ENCODE data around the gene TMEM74B. TPM values are rescaled to one million over a fixed set of nuclear protein-coding genes. Genes with fewer than 3 reads are reported as not detected.

Gene TMEM74B
- total and polyA plus RNA-seq, 10 of the 15 experiments (the other 5 are each of a cell fraction or from before 2014, with no cell fraction given) = 0.07 TPM; not detected in 9

GRCh38 chr20:1155342-1155741 lies 29.4 kb downstream of the TMEM74B start:
- ChIA-PET POLR2A (no interaction called here), RAD21 (ENCODE audit: unreplicated experiment) (no interaction called here), CTCF (no interaction called here), SMC1A (ENCODE audit: uncharacterized antibody, unreplicated experiment) (no interaction called here)
- in situ Hi-C loops (cut with MboI) = no loop called here
- BruUV-seq (replicated peaks) = no TSS peak
- intact Hi-C loops (cut with micrococcal nuclease; ENCODE audit: unreplicated experiment) = no loop called here
- no peak for DNase-seq (ENCODE audit: low read depth, low spot score)
- 97% methylated on average over 3 of the region's 3 CpGs for WGBS (ENCODE audit: insufficient coverage, insufficient replicate concordance, low lambda C conversion rate, missing lambda C conversion rate)
- Histone ChIP-seq H3K4me2 (ENCODE audit: control insufficient read depth, insufficient read depth) (no peak overlapping the region), H3K9me3 (replicated peaks; ENCODE audit: control insufficient read depth, insufficient read depth, low read length) (no peaks in the 10 kb centered on the region; the same call in 2 of the 3 replicates), H3K4me1 (ENCODE audit: control insufficient read depth, insufficient read depth, low read length) (no peaks in the 10 kb centered on the region), H3K27ac (ENCODE audit: control insufficient read depth, insufficient read depth) (no peak overlapping the region), H3K36me3 (ENCODE audit: control insufficient read depth in 2 of 2, insufficient read depth in 2 of 2, low read length in 1 of 2) (peaks cover 6 to 11% of the 10 kb centered on the region in 2 experiments), H3K4me3 (no peak overlapping the region), H3K9ac (ENCODE audit: control insufficient read depth, insufficient read depth, low read length) (no peak overlapping the region), H4K20me1 (ENCODE audit: control insufficient read depth, insufficient read depth) (no peaks in the 10 kb centered on the region), H3K79me2 (ENCODE audit: control insufficient read depth, insufficient read depth, low read length) (no peaks in the 10 kb centered on the region), H3K27me3 (replicated peaks in 1 of 2; ENCODE audit: control insufficient read depth in 2 of 2, insufficient read depth in 2 of 2, low read length in 1 of 2) (no peaks in the 10 kb centered on the region), H2AFZ (ENCODE audit: control insufficient read depth, low read depth, low read length) (no peak overlapping the region)
- no peak for FAIRE-seq
- no peak for TF ChIP-seq BCL11A (IDR thresholded peaks at IDR 0.05; ENCODE audit: low read depth, low read length)
- no peak for TF ChIP-seq TCF3 (IDR thresholded peaks at IDR 0.05; ENCODE audit: borderline replicate concordance, insufficient read depth, low read depth, low read length)
- TF ChIP-seq GABPA (IDR thresholded peaks at IDR 0.05; ENCODE audit: low read depth) = no peak
- TF ChIP-seq MTA2 (IDR thresholded peaks at IDR 0.05; ENCODE audit: low read depth) = no peak
- no peak for TF ChIP-seq EZH2 (IDR thresholded peaks at IDR 0.05; ENCODE audit: borderline replicate concordance, control insufficient read depth, low read depth, low read length)
- no peak for TF ChIP-seq TCF7 (IDR thresholded peaks at IDR 0.05; ENCODE audit: borderline replicate concordance)
- TF ChIP-seq HDAC2 (IDR thresholded peaks at IDR 0.05) = no peak
- no peak for TF ChIP-seq ZNF207 (IDR thresholded peaks at IDR 0.05; ENCODE audit: borderline replicate concordance)
- TF ChIP-seq SMAD1 (IDR thresholded peaks at IDR 0.05; ENCODE audit: low read depth, partially characterized antibody) = no peak
- TF ChIP-seq KAT2A (conservative IDR thresholded peaks at IDR 0.05; ENCODE audit: control insufficient read depth, low read depth, low read length) = no peak
- ATAC-seq = no peak

- CTCF ChIA-PET = no interaction called here
- Histone ChIP-seq H3K9ac (ENCODE audit: control insufficient read depth, insufficient read depth, low read length) (no peak overlapping the region), H3K36me3 (ENCODE audit: control insufficient read depth in 2 of 2, insufficient read depth in 2 of 2, low read length in 1 of 2) (peaks cover 6 to 11% of the 10 kb centered on the region in 2 experiments), H2AFZ (ENCODE audit: control insufficient read depth, low read depth, low read length) (no peak overlapping the region), H3K9me3 (replicated peaks; ENCODE audit: control insufficient read depth, insufficient read depth, low read length) (no peaks in the 10 kb centered on the region; the same call in 2 of the 3 replicates), H3K27me3 (replicated peaks in 1 of 2; ENCODE audit: control insufficient read depth in 2 of 2, insufficient read depth in 2 of 2, low read length in 1 of 2) (no peaks in the 10 kb centered on the region), H3K79me2 (ENCODE audit: control insufficient read depth, insufficient read depth, low read length) (no peaks in the 10 kb centered on the region), H3K4me3 (no peak overlapping the region), H3K4me1 (ENCODE audit: control insufficient read depth, insufficient read depth, low read length) (no peaks in the 10 kb centered on the region), H3K4me2 (ENCODE audit: control insufficient read depth, insufficient read depth) (no peak overlapping the region), H3K27ac (ENCODE audit: control insufficient read depth, insufficient read depth) (no peak overlapping the region), H4K20me1 (ENCODE audit: control insufficient read depth, insufficient read depth) (no peaks in the 10 kb centered on the region)
- TF ChIP-seq ZNF384 (IDR thresholded peaks at IDR 0.05; ENCODE audit: borderline replicate concordance, low read depth, low read length) (no peak), MTA3 (IDR thresholded peaks at IDR 0.05; ENCODE audit: borderline replicate concordance, low read length) (no peak), CHD2 (IDR thresholded peaks at IDR 0.05; ENCODE audit: borderline replicate concordance, low read depth, low read length) (no peak), NFIC (IDR thresholded peaks at IDR 0.05; ENCODE audit: low read depth, low read length) (no peak)
- in situ Hi-C loops (cut with MboI) (no loop called here), intact Hi-C loops (cut with micrococcal nuclease; ENCODE audit: unreplicated experiment) (no loop called here)
- RAD21 ChIA-PET (ENCODE audit: unreplicated experiment) = no interaction called here
- BruUV-seq (replicated peaks) = no TSS peak
- no peak for ATAC-seq
- no peak for FAIRE-seq
- POLR2A ChIA-PET = no interaction called here
- no peak for DNase-seq (ENCODE audit: low read depth, low spot score)
- SMC1A ChIA-PET (ENCODE audit: uncharacterized antibody, unreplicated experiment) = no interaction called here
- 90% methylated on average over 1 of the region's 1 CpG for WGBS (ENCODE audit: insufficient coverage, insufficient replicate concordance, low lambda C conversion rate, missing lambda C conversion rate)
These were observed 30.1 kb downstream of the TMEM74B start for GRCh38 chr20:1154691-1155090.

Data from GM12878 (cell line).